IMR-90 (cell line): ENCODE data around the gene OR13C5. TPM values are rescaled to one million over a fixed set of nuclear protein-coding genes. Genes with fewer than 3 reads are reported as not detected.
A peak's percentile ranks its signal among the peaks of the same experiment; 100 is the strongest.
"Not testable (repeated sequence)": the region's sequence is repeated elsewhere in the genome, so short reads cannot be mapped to it uniquely, and the experiment has no call there.

ENCODE experiments used
- ATAC-seq: fragments of 200-7000 bp; cut with Tn5 transposase; 2 replicates; pipeline ENCODE4 v1.9.1; 2020; ENCODE audit warnings: low read depth, mild to moderate bottlenecking, moderate library complexity
- Bru-seq: library from RNA; stranded (reverse); fragments of 400-500 nt; gene quantifications from one replicate; lab custom pipeline; 2021; lab: Mats Ljungman, UMichigan
- BruChase-seq, 2 experiments: library from RNA; stranded (reverse); fragments of 400-500 nt; gene quantifications; one replicate each; lab custom pipeline; 2021; lab: Mats Ljungman, UMichigan
- BruUV-seq: library from RNA; stranded (reverse); fragments of 400-500 nt; replicated peaks from 2 replicates; lab custom pipeline; 2021; lab: Mats Ljungman, UMichigan
- CTCF ChIA-PET: fragments of 300-600 bp; formaldehyde crosslinking; extraction: SDS; loops from one replicate; lab custom pipeline; 2021; ENCODE audit warnings: antibody characterized with exemption; lab: Yijun Ruan, JAX
- POLR2A ChIA-PET: fragments of 300-600 bp; sonication (Branson Sonifier 250); formaldehyde crosslinking; loops from one replicate; lab custom pipeline; 2022; ENCODE audit warnings: antibody characterized with exemption; ENCODE audit not compliant: unreplicated experiment; lab: Charles Lee
- DNase-seq: peaks from one replicate; pipeline ENCODE4 v3.0.0; 2013
- H2AFZ ChIP-seq: replicated peaks from 2 replicates; pipeline ENCODE3; 2013; ENCODE audit warnings: low read length, mild to moderate bottlenecking; ENCODE audit not compliant: poor library complexity
- H2AK5ac ChIP-seq: 2 replicates; pipeline ENCODE4 v1.6.1; 2013; ENCODE audit warnings: low read depth, low read length, inconsistent platforms
- H2AK9ac ChIP-seq: replicated peaks from 2 replicates; pipeline ENCODE3; 2013; ENCODE audit warnings: mild to moderate bottlenecking, low read depth, low read length, moderate library complexity; ENCODE audit not compliant: poor library complexity
- H2BK120ac ChIP-seq: 2 replicates; pipeline ENCODE4 v1.6.1; 2013; ENCODE audit warnings: low read depth, low read length, inconsistent platforms
- H2BK15ac ChIP-seq: 3 replicates; pipeline ENCODE4 v1.6.1; 2013; ENCODE audit warnings: low read depth, low read length, inconsistent platforms
- H2BK20ac ChIP-seq: 2 replicates; pipeline ENCODE4 v1.6.1; 2013; ENCODE audit warnings: low read depth, mild to moderate bottlenecking, inconsistent platforms, low read length, moderate library complexity
- H2BK5ac ChIP-seq: 2 replicates; pipeline ENCODE4 v1.6.1; 2013; ENCODE audit warnings: mild to moderate bottlenecking, low read depth, low read length, inconsistent platforms; ENCODE audit not compliant: poor library complexity, severe bottlenecking
- H3K14ac ChIP-seq: replicated peaks from 2 replicates; pipeline ENCODE4 v1.6.1; 2013; ENCODE audit warnings: low read depth, low read length, inconsistent platforms
- H3K18ac ChIP-seq: 2 replicates; pipeline ENCODE4 v1.6.1; 2013; ENCODE audit warnings: low read depth, low read length, control low read depth
- H3K23ac ChIP-seq: 2 replicates; pipeline ENCODE4 v1.6.1; 2013; ENCODE audit warnings: low read depth, low read length, inconsistent platforms
- H3K27ac ChIP-seq: 2 replicates; pipeline ENCODE4 v1.5.1; 2013; ENCODE audit warnings: mild to moderate bottlenecking, control low read depth, low read length; ENCODE audit not compliant: insufficient read depth
- H3K27me3 ChIP-seq: 2 replicates; pipeline ENCODE4 v1.6.1; 2013; ENCODE audit warnings: low read length; ENCODE audit not compliant: control insufficient read depth, insufficient read depth
- H3K36me3 ChIP-seq: 2 replicates; pipeline ENCODE4 v1.6.1; 2013; ENCODE audit warnings: low read length, mixed read lengths; ENCODE audit not compliant: control insufficient read depth, insufficient read depth
- H3K4ac ChIP-seq: 2 replicates; pipeline ENCODE4 v1.6.1; 2013; ENCODE audit warnings: low read depth, low read length, inconsistent platforms
- H3K4me1 ChIP-seq: 2 replicates; pipeline ENCODE4 v1.6.1; 2013; ENCODE audit warnings: low read length, mixed read lengths; ENCODE audit not compliant: control insufficient read depth, insufficient read depth
- H3K4me2 ChIP-seq: 2 replicates; pipeline ENCODE4 v1.6.1; 2013; ENCODE audit warnings: low read depth, mild to moderate bottlenecking, control low read depth, low read length, moderate library complexity
- H3K4me3 ChIP-seq: 2 replicates; pipeline ENCODE4 v1.5.1; 2013; ENCODE audit warnings: low read depth, mild to moderate bottlenecking, control low read depth, low read length, moderate library complexity; ENCODE audit not compliant: insufficient read depth
- H3K56ac ChIP-seq: 2 replicates; pipeline ENCODE4 v1.6.1; 2013; ENCODE audit warnings: low read length, inconsistent platforms; ENCODE audit not compliant: insufficient read depth; ENCODE audit errors: extremely low read depth
- H3K79me1 ChIP-seq, 2 experiments: 2 replicates each; pipeline ENCODE4 v1.6.1; 2013; ENCODE audit warnings: low read length in 2 of 2, inconsistent platforms in 1 of 2, low read depth in 1 of 2
- H3K9ac ChIP-seq: 2 replicates; pipeline ENCODE4 v1.6.1; 2013; ENCODE audit warnings: low read depth, low read length, control low read depth
- H3K9me1 ChIP-seq: 2 replicates; pipeline ENCODE4 v1.6.1; 2013; ENCODE audit warnings: low read length, inconsistent platforms; ENCODE audit not compliant: insufficient read depth
- H3K9me3 ChIP-seq: 2 replicates; pipeline ENCODE4 v1.6.1; 2013; ENCODE audit warnings: low read length; ENCODE audit not compliant: control insufficient read depth, insufficient read depth
- H4K20me1 ChIP-seq: 2 replicates; pipeline ENCODE4 v1.6.1; 2013; ENCODE audit warnings: low read length, inconsistent platforms; ENCODE audit not compliant: insufficient read depth
- H4K5ac ChIP-seq: 2 replicates; pipeline ENCODE4 v1.6.1; 2013; ENCODE audit warnings: mild to moderate bottlenecking, low read depth, low read length, control low read depth
- H4K8ac ChIP-seq, 2 experiments: 2 replicates each; pipeline ENCODE4 v1.6.1; 2013; ENCODE audit warnings: low read depth in 2 of 2, low read length in 2 of 2, control low read depth in 1 of 2, inconsistent platforms in 1 of 2
- H4K91ac ChIP-seq: 2 replicates; pipeline ENCODE4 v1.6.1; 2013; ENCODE audit warnings: low read depth, low read length, inconsistent platforms; ENCODE audit not compliant: insufficient read depth
- dilution Hi-C: fragments of 300-500 bp; cut with HindIII; formaldehyde crosslinking; loops from one replicate; pipeline ENCODE4 v1.14.3; 2018; ENCODE audit warnings: low sequenced_read_pairs; ENCODE audit not compliant: unreplicated experiment
- in situ Hi-C: fragments of 300-500 bp; cut with MboI; formaldehyde crosslinking; loops from 3 replicates; pipeline ENCODE4 v1.14.3; 2019; ENCODE audit warnings: low sequenced_read_pairs, inconsistent platforms, mixed read lengths
- intact Hi-C: fragments of 100-400 bp; cut with micrococcal nuclease; formaldehyde crosslinking; loops from 2 replicates; pipeline ENCODE4 v1.10.0; 2022
- long read RNA-seq: library from polyadenylated mRNA; unstranded; transcript quantifications from one replicate; pipeline ENCODE4 v2.0.0, GENCODE V29; 2021; ENCODE audit not compliant: unreplicated experiment
- polyA plus RNA-seq, 3 experiments: library from polyadenylated mRNA; depleted of rRNA; stranded (reverse); fragments of >200 nt; gene quantifications; 2 replicates each; pipeline ENCODE4 v1.2.3, GENCODE V29; 2012; ENCODE audit warnings: low replicate concordance in 1 of 3
- total RNA-seq: library from RNA; depleted of rRNA; stranded (reverse); fragments of >200 nt; gene quantifications from 2 replicates; pipeline ENCODE4 v1.2.3, GENCODE V29; 2012; rRNA removed

The OR13C5 gene, protein sequence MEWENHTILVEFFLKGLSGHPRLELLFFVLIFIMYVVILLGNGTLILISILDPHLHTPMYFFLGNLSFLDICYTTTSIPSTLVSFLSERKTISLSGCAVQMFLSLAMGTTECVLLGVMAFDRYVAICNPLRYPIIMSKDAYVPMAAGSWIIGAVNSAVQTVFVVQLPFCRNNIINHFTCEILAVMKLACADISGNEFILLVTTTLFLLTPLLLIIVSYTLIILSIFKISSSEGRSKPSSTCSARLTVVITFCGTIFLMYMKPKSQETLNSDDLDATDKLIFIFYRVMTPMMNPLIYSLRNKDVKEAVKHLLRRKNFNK
- not detected in 2 replicates for total RNA-seq
- polyA plus RNA-seq (2012; rRNA removed) = not detected in 2 replicates
- polyA plus RNA-seq (2012; cell fraction: cytosol; rRNA removed) = not detected in 2 replicates
- not detected in 2 replicates for polyA plus RNA-seq (2012; cell fraction: nucleus; rRNA removed; ENCODE audit: low replicate concordance)
- not detected for Bru-seq, nascent RNA
- BruChase-seq, experiment 1, labeled RNA remaining after a 6-hour chase = percentile 9 among the genes with signal in this experiment
- not detected for BruChase-seq, experiment 2, labeled RNA remaining after a 2-hour chase
- long read RNA-seq = 0 reads

DNA sequence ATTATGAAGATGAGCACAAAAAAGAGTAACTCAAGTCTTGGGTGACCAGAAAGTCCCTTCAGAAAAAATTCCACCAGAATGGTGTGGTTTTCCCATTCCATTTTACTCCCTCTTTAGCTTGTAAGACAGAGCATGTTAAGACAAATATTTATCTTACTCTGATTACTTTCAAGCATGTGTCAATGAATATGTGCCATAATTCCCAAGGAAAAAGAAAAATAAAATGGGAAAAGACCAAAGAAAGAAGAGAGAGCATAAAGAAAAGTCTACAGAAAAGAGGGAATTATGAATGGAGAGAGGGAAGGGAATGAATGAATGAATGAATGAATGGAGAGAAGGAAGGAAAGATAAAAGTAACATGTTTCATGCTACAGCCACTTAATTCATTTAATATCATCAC lies at the start of gene OR13C5:
Gene OR13C5, minus strand, starts transcription at position 101 of the 400 bp plus-strand sequence. Its CDS starts 0 bp downstream, at position 101.
- CTCF ChIA-PET, H3K56ac ChIP-seq, in situ Hi-C loops, H4K91ac ChIP-seq, H3K14ac ChIP-seq, intact Hi-C loops, H3K79me1 ChIP-seq, H4K20me1 ChIP-seq, dilution Hi-C loops, POLR2A ChIA-PET, H4K8ac ChIP-seq, H3K4me3 ChIP-seq, H3K9ac ChIP-seq, BruUV-seq, H2BK15ac ChIP-seq, H2AK5ac ChIP-seq, H3K4me1 ChIP-seq, H3K9me1 ChIP-seq, H3K36me3 ChIP-seq, H3K27ac ChIP-seq, H4K5ac ChIP-seq, H3K4ac ChIP-seq, H3K27me3 ChIP-seq, H3K4me2 ChIP-seq, H3K23ac ChIP-seq, H2BK5ac ChIP-seq, H2AFZ ChIP-seq, H2AK9ac ChIP-seq, H3K18ac ChIP-seq, DNase-seq, ATAC-seq, H3K9me3 ChIP-seq, H2BK120ac ChIP-seq, H2BK20ac ChIP-seq: not testable (repeated sequence)
